ENCODE results near the gene PPFIA1.

DNA sequence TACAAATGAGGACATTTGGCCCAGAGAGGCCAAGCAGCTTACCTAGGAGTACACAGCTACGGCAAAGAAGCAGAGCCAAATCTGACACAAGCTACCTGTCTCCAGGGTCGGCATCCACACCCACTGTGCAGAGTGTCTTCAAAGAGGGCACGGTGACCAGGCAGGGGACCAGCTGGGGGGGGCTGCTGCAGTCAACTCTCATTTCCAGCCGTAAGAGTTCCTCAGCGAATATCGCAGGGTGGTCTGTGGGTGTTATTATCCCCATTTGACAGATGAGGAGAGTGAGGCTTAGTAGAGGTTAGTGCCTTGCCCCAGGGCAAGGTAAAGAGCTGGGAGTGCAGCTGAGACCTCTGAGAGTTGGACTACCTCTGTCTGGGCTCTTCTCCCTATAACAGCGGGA lies 7.1 kb upstream of the PPFIA1 start:
- TF ChIP-seq, protein P1, sequence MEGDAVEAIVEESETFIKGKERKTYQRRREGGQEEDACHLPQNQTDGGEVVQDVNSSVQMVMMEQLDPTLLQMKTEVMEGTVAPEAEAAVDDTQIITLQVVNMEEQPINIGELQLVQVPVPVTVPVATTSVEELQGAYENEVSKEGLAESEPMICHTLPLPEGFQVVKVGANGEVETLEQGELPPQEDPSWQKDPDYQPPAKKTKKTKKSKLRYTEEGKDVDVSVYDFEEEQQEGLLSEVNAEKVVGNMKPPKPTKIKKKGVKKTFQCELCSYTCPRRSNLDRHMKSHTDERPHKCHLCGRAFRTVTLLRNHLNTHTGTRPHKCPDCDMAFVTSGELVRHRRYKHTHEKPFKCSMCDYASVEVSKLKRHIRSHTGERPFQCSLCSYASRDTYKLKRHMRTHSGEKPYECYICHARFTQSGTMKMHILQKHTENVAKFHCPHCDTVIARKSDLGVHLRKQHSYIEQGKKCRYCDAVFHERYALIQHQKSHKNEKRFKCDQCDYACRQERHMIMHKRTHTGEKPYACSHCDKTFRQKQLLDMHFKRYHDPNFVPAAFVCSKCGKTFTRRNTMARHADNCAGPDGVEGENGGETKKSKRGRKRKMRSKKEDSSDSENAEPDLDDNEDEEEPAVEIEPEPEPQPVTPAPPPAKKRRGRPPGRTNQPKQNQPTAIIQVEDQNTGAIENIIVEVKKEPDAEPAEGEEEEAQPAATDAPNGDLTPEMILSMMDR (IDR thresholded peaks at IDR 0.05) = no peak
- TF ChIP-seq POLR2A (IDR thresholded peaks at IDR 0.05; ENCODE audit: low read depth) = no peak
- no peak for TF ChIP-seq EP300 (IDR thresholded peaks at IDR 0.05)
- TF ChIP-seq POLR2AphosphoS5 (IDR thresholded peaks at IDR 0.05) = no peak
